Smooth muscle cell (in vitro differentiated cells): Measurements from ENCODE around the gene TBCE. TPM values are rescaled to one million over a fixed set of nuclear protein-coding genes. Genes with fewer than 3 reads are reported as not detected.

Experiments used
- DNase-seq: peaks from one replicate; lab custom pipeline; 2025; ENCODE audit not compliant: unreplicated experiment; lab: John Stamatoyannopoulos, UW
- H2AFZ ChIP-seq: fragments of 200-600 bp; sonication (generic); 2 replicates; pipeline ENCODE4 v1.6.0; 2016; ENCODE audit warnings: antibody characterized with exemption, low read depth, mild to moderate bottlenecking
- H3F3A ChIP-seq: fragments of 200-600 bp; sonication (generic); 2 replicates; pipeline ENCODE4 v1.6.0; 2017; ENCODE audit warnings: antibody characterized with exemption, low read depth
- H3K27ac ChIP-seq: fragments of 200-600 bp; sonication (generic); 2 replicates; pipeline ENCODE4 v1.5.1; 2016; ENCODE audit warnings: low read depth, mild to moderate bottlenecking
- H3K27me3 ChIP-seq: fragments of 200-600 bp; sonication (generic); 2 replicates; pipeline ENCODE4 v1.6.1; 2016; ENCODE audit warnings: low read depth, mild to moderate bottlenecking
- H3K36me3 ChIP-seq: fragments of 200-600 bp; sonication (generic); 2 replicates; pipeline ENCODE4 v1.5.1; 2016; ENCODE audit warnings: low read depth
- H3K4me1 ChIP-seq: fragments of 200-600 bp; sonication (generic); 2 replicates; pipeline ENCODE4 v1.5.1; 2016; ENCODE audit warnings: low read depth
- H3K4me2 ChIP-seq: fragments of 200-600 bp; sonication (generic); 2 replicates; pipeline ENCODE4 v1.6.0; 2016; ENCODE audit warnings: mild to moderate bottlenecking
- H3K4me3 ChIP-seq: fragments of 200-600 bp; sonication (generic); 2 replicates; pipeline ENCODE4 v1.5.1; 2016; ENCODE audit warnings: mild to moderate bottlenecking
- H3K79me2 ChIP-seq: fragments of 200-600 bp; sonication (generic); 2 replicates; pipeline ENCODE4 v1.6.0; 2016; ENCODE audit warnings: low read depth, mild to moderate bottlenecking
- H3K9ac ChIP-seq: fragments of 200-600 bp; sonication (generic); 2 replicates; pipeline ENCODE4 v1.6.0; 2016; ENCODE audit warnings: low read depth
- H3K9me3 ChIP-seq: fragments of 200-600 bp; sonication (generic); replicated peaks from 2 replicates; pipeline ENCODE4 v1.5.1; 2016; ENCODE audit warnings: low read depth
- H4K20me1 ChIP-seq: fragments of 200-600 bp; sonication (generic); 2 replicates; pipeline ENCODE4 v1.6.0; 2016; ENCODE audit warnings: low read depth
- WGBS: methylation state at CpG from one replicate; pipeline ENCODE4 v1.1.7; 2016; ENCODE audit warnings: low lambda C conversion rate; 5-methylcytosine and 5-hydroxymethylcytosine counted together
- polyA plus RNA-seq: library from polyadenylated mRNA; unstranded; fragments of >200 nt; fragmentation: Nextera tagmentation; extraction: Ambion mirVana; gene quantifications from 2 replicates; pipeline ENCODE4 v1.2.1, GENCODE V29; 2016
- total RNA-seq: library from RNA; depleted of rRNA; stranded (reverse); fragments of >200 nt; gene quantifications from 2 replicates; pipeline ENCODE4 v1.2.3, GENCODE V29; 2014
- TF ChIP-seq, protein P1 (sequence below): fragments of 200-600 bp; sonication (generic); IDR thresholded peaks from 2 replicates; pipeline ENCODE4 v1.5.1; 2017; ENCODE audit warnings: borderline replicate concordance, mild to moderate bottlenecking, antibody characterized with exemption; ENCODE audit not compliant: insufficient read depth, poor library complexity, severe bottlenecking

Gene TBCE
- total and polyA plus RNA-seq, 2 experiments from 2014 or later, result 24.0 to 28.4 TPM

DNA sequence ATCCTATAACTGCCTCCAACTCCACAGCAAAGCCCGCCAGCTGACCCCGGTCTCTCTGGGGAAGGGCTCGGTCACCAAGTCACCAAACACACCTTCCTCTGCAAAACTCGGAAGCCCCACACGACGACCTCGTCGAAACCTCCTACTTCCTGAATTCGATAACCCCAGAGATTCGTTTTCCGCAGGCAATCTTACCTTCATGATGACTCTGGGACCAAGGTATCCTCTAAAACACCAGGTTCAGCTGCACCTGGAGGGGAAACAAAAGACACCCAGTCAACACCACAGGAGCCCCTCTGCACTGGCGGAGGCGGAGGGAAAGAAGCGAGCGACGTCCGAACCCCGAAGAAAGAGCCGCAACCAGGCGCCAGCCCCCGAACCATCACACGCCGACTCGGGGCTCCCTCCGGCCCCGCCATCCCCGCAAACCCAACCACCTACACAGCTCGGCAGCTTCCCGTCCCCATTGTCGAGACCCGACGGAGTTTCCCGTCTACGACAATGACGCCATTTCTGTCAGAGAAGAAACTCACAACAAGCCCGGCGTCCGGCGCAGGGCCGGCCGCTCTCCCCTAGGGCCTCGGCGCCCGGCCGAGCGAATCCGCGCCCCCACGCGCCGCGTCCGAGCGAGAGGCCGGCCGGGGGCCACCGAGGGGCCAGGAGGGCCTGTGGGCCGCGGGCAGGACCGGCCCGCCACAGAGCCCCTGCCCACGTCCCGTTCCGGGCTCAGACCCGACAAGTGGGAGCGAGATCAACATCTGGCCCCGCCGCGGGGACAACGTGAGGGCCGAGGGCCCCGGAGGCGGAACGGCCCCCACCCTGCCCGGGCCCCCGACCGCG lies 40.3 kb upstream of the TBCE start:
- H3K36me3 ChIP-seq, result no peaks in the 10 kb centered on the region
- H3K79me2 ChIP-seq, result peaks cover 82% of the 10 kb centered on the region
- H3K27ac ChIP-seq, result peak overlapping the region; percentile 96
- H3K4me2 ChIP-seq, result peak overlapping the region; percentile 97
- no peak overlapping the region for H2AFZ ChIP-seq
- 2% methylated on average over 35 of the region's 78 CpGs for WGBS
- H3K9me3 ChIP-seq, result no peaks in the 10 kb centered on the region
- no peaks in the 10 kb centered on the region for H3K27me3 ChIP-seq
- TF ChIP-seq, protein P1, sequence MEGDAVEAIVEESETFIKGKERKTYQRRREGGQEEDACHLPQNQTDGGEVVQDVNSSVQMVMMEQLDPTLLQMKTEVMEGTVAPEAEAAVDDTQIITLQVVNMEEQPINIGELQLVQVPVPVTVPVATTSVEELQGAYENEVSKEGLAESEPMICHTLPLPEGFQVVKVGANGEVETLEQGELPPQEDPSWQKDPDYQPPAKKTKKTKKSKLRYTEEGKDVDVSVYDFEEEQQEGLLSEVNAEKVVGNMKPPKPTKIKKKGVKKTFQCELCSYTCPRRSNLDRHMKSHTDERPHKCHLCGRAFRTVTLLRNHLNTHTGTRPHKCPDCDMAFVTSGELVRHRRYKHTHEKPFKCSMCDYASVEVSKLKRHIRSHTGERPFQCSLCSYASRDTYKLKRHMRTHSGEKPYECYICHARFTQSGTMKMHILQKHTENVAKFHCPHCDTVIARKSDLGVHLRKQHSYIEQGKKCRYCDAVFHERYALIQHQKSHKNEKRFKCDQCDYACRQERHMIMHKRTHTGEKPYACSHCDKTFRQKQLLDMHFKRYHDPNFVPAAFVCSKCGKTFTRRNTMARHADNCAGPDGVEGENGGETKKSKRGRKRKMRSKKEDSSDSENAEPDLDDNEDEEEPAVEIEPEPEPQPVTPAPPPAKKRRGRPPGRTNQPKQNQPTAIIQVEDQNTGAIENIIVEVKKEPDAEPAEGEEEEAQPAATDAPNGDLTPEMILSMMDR, result no peak
- DNase-seq, result no peak
- H3K9ac ChIP-seq, result peak overlapping the region; percentile 98
- peak overlapping the region; percentile 92 for H3K4me3 ChIP-seq
- peaks cover 20% of the 10 kb centered on the region for H3F3A ChIP-seq
- H4K20me1 ChIP-seq, result peaks cover 72% of the 10 kb centered on the region
- peaks cover 35% of the 10 kb centered on the region for H3K4me1 ChIP-seq

DNA sequence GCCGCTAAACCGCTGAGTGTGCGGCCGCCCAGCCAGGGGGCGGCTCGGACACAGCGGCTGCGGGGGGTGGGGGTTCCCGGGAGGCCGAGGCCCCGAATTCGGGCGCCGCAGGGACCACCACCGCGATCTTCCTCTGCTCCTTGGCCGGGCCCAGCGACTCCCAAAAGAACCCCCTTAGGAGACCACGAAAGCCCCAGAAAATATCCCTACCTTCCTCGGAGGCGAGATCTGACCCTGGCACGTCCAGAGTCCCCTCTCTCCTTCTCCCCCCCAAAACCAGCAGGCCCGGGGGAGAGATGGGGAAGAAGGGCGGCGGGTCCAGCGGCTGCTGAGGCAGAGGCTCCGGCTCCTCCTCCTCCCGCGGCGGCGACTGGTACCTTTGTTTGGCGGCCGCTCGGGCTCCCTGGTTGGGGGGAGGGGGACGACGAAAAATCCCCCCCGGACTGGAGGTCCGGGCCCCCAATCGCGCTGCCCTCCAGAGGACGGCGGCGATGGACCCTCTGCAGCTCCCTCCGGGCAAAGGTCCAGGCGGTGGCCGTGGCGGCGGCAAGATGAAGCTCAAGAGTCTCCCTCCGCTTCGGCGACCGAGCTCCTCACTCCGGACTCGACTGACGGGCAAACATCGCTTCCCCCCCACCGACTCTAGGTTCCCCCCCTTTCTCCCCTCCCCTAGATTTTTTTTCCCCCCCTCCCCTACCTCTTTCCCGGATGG lies 39.5 kb upstream of the TBCE start, which contains the start of gene ARID4B:
Gene ARID4B (minus strand): TSS at position 621 of the 712 bp plus-strand sequence. CDS start 1,260 bp downstream, outside the sequence.
- Histone ChIP-seq H3K4me2 (peak within 1 kb of the TSS; percentile 97), H3K79me2 (peaks cover 82% of the 10 kb centered on the region), H3K4me1 (peaks cover 37% of the 10 kb centered on the region), H3K9me3 (no peaks in the 10 kb centered on the region), H4K20me1 (peaks cover 72% of the 10 kb centered on the region), H3K9ac (peak within 1 kb of the TSS; percentile 98), H3K27me3 (no peaks in the 10 kb centered on the region), H2AFZ (peak within 1 kb of the TSS; percentile 93), H3F3A (peaks cover 20% of the 10 kb centered on the region), H3K36me3 (no peaks in the 10 kb centered on the region), H3K4me3 (peak within 1 kb of the TSS; percentile 94), H3K27ac (peak within 1 kb of the TSS; percentile 96)
- TF ChIP-seq, protein P1, result no peak
- DNase-seq, result peak; percentile 72
- WGBS, result 2% methylated on average over 45 of the region's 58 CpGs

DNA sequence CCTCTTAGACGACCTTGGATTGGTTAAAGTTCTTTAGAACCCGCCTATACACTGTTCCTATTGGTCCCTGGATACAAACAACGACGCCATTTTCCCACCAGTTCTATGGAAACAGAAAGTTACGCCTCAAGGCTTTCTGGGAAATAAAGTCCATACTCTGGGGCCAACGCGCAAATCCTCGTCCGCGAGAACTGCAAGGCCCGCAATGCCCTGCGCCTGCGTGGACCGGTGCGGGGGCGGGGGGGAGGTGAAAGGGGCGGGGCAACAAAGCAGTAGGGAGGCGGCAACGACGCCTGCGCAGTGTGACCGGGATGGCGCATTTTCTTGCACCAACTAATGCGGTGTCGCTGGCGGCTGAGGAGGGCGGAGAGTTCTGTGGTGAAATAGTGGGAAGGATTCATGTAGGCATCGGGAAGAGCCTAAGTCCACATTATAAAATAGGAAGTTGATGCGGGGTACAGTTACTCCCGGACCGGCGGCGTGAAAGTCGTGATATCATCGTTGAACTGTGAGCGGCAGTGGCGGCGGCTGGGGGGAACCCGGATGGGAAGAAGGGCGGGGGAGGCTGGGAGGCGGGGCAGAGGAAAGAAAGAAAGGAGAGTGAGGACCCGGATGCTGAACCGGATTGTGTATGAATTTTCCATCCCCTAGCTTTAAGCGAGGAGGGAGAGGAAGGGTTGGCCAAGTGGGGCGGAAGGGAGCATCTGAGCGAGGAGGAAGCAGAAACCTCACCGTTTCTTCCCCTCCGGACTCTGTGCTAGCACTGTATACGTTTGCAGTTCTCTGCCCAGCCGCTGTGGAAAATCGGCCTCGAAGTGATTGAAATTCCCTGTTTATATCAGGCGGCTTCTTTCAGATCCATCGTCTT lies 38.7 kb upstream of the TBCE start, which contains the start of gene GGPS1:
Gene GGPS1 (plus strand): TSS at position 300 of the 868 bp plus-strand sequence. CDS start 6,695 bp downstream, outside the sequence.
- TF ChIP-seq, protein P1, result no peak
- H4K20me1 ChIP-seq, result peaks cover 65% of the 10 kb centered on the region
- no peaks in the 10 kb centered on the region for H3K27me3 ChIP-seq
- peak within 1 kb of the TSS; percentile 94 for H3K4me3 ChIP-seq
- peak within 1 kb of the TSS; percentile 93 for H2AFZ ChIP-seq
- WGBS, result under 1% methylated on average over 53 of the region's 54 CpGs
- DNase-seq, result peak; percentile 99
- peak within 1 kb of the TSS; percentile 98 for H3K9ac ChIP-seq
- no peaks in the 10 kb centered on the region for H3K36me3 ChIP-seq
- H3K27ac ChIP-seq, result peak within 1 kb of the TSS; percentile 96
- peaks cover 82% of the 10 kb centered on the region for H3K79me2 ChIP-seq
- no peaks in the 10 kb centered on the region for H3K9me3 ChIP-seq
- H3K4me2 ChIP-seq, result peak within 1 kb of the TSS; percentile 97
- peaks cover 20% of the 10 kb centered on the region for H3F3A ChIP-seq
- H3K4me1 ChIP-seq, result peaks cover 37% of the 10 kb centered on the region
